Osteocyte (in vitro differentiated cells): ENCODE results near the gene B4GALNT2. TPM values are rescaled to one million over a fixed set of nuclear protein-coding genes. Genes with fewer than 3 reads are reported as not detected.
"Not testable (repeated sequence)": the region's sequence is repeated elsewhere in the genome, so short reads cannot be mapped to it uniquely, and the experiment has no call there.

Experiments used
- DNase-seq: peaks from one replicate; pipeline ENCODE4 v3.0.0; 2021; ENCODE audit warnings: mixed read lengths; ENCODE audit not compliant: unreplicated experiment; ENCODE audit errors: extremely low spot score
- H3K27ac Mint-ChIP-seq: one replicate; pipeline ENCODE4 v1.8.0; 2021; ENCODE audit warnings: mild to moderate bottlenecking, mixed read lengths; ENCODE audit not compliant: unreplicated experiment
- H3K27me3 Mint-ChIP-seq: one replicate; pipeline ENCODE4 v1.8.0; 2021; ENCODE audit warnings: mixed read lengths; ENCODE audit not compliant: unreplicated experiment
- H3K36me3 Mint-ChIP-seq: one replicate; pipeline ENCODE4 v1.8.0; 2021; ENCODE audit warnings: mixed read lengths; ENCODE audit not compliant: unreplicated experiment
- H3K4me1 Mint-ChIP-seq: one replicate; pipeline ENCODE4 v1.8.0; 2021; ENCODE audit warnings: mixed read lengths; ENCODE audit not compliant: unreplicated experiment
- H3K4me3 Mint-ChIP-seq: one replicate; pipeline ENCODE4 v1.8.0; 2021; ENCODE audit warnings: mild to moderate bottlenecking, moderate library complexity, mixed read lengths; ENCODE audit not compliant: unreplicated experiment
- H3K9me3 Mint-ChIP-seq: one replicate; pipeline ENCODE4 v1.8.0; 2021; ENCODE audit warnings: mixed read lengths; ENCODE audit not compliant: unreplicated experiment
- total RNA-seq: library from RNA; stranded (reverse); gene quantifications from 2 replicates; pipeline ENCODE4 v1.2.1, GENCODE V29; 2021
- TF ChIP-seq, protein P1 (sequence below): fragments of 200-600 bp; sonication (generic); IDR thresholded peaks from 2 replicates; pipeline ENCODE4 v1.5.0; 2021; ENCODE audit warnings: antibody characterized with exemption, mild to moderate bottlenecking, moderate library complexity

Gene B4GALNT2
- total RNA-seq, 1 donor from 2014 or later: 0.03 TPM

GRCh38 chr17:49130891-49131290, 1.7 kb upstream of the B4GALNT2 start:
- peaks cover 20% of the 10 kb centered on the region for H3K9me3 Mint-ChIP-seq
- peaks cover 12% of the 10 kb centered on the region for H3K4me1 Mint-ChIP-seq
- H3K36me3 Mint-ChIP-seq: peaks cover 6% of the 10 kb centered on the region
- peaks cover 68% of the 10 kb centered on the region for H3K27me3 Mint-ChIP-seq
- no peak overlapping the region for H3K27ac Mint-ChIP-seq
- no peak overlapping the region for H3K4me3 Mint-ChIP-seq
- TF ChIP-seq, protein P1, sequence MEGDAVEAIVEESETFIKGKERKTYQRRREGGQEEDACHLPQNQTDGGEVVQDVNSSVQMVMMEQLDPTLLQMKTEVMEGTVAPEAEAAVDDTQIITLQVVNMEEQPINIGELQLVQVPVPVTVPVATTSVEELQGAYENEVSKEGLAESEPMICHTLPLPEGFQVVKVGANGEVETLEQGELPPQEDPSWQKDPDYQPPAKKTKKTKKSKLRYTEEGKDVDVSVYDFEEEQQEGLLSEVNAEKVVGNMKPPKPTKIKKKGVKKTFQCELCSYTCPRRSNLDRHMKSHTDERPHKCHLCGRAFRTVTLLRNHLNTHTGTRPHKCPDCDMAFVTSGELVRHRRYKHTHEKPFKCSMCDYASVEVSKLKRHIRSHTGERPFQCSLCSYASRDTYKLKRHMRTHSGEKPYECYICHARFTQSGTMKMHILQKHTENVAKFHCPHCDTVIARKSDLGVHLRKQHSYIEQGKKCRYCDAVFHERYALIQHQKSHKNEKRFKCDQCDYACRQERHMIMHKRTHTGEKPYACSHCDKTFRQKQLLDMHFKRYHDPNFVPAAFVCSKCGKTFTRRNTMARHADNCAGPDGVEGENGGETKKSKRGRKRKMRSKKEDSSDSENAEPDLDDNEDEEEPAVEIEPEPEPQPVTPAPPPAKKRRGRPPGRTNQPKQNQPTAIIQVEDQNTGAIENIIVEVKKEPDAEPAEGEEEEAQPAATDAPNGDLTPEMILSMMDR: no peak
- no peak for DNase-seq

DNA sequence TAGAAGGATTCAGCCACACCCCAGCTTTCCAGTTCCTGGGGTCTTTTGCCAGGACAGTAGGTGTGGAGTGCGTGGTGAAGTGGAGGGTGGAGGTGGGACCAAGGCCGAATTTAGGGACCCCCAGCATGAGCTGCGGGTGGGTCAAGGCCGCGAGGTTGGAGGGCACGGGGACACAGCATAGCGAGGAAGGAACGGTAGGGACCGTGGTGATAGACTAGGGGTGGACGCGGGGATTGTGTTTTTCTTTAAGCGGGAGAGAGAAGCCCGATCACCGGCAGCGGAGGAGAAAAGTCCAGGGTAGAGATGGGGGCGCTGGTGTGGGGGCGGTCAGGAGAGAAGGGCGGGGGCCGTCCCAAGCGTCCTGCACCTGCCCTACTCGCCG, 261 bp upstream of the B4GALNT2 start:
- Mint-ChIP-seq H3K36me3 (peaks cover 6% of the 10 kb centered on the region), H3K9me3 (peaks cover 20% of the 10 kb centered on the region), H3K27ac (no peak overlapping the region), H3K27me3 (peaks cover 68% of the 10 kb centered on the region), H3K4me1 (peaks cover 12% of the 10 kb centered on the region), H3K4me3 (peak overlapping the region; percentile 68)
- no peak for DNase-seq
- TF ChIP-seq, protein P1: no peak

GRCh38 chr17:49136335-49136734, 3.8 kb downstream of the B4GALNT2 start:
- no peak overlapping the region for H3K4me3 Mint-ChIP-seq
- H3K9me3 Mint-ChIP-seq: no peaks in the 10 kb centered on the region
- no peak overlapping the region for H3K27ac Mint-ChIP-seq
- TF ChIP-seq, protein P1: no peak
- H3K4me1 Mint-ChIP-seq: peaks cover 12% of the 10 kb centered on the region
- H3K36me3 Mint-ChIP-seq: no peaks in the 10 kb centered on the region
- peak; percentile 23 for DNase-seq
- peaks cover 46% of the 10 kb centered on the region for H3K27me3 Mint-ChIP-seq

DNA sequence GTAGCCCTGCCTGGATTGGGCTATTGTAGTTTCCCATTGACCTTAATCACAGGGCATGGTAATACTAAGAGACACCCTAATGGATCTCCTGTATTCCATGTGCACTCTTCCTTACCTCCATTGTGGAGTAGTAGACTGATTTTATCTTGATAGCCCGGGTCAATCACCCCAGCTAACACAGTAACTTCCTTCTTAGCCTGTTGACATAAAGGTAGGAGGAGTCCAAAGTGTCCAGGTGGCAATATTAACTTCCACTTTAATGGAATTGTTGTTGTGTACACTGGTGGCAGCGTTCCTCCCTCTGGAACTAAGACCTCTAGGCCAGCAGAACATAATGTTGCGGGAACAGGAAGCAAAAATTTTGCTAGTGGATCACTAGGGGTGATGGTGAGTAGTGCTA, 13.1 kb downstream of the B4GALNT2 start:
- H3K4me3 Mint-ChIP-seq, H3K27ac Mint-ChIP-seq, H3K4me1 Mint-ChIP-seq, H3K9me3 Mint-ChIP-seq, H3K36me3 Mint-ChIP-seq, DNase-seq: not testable (repeated sequence)
- H3K27me3 Mint-ChIP-seq: peaks cover 18% of the 10 kb centered on the region

- Mint-ChIP-seq H3K4me3 (no peak overlapping the region), H3K27me3 (peaks cover 10% of the 10 kb centered on the region), H3K36me3 (no peaks in the 10 kb centered on the region), H3K9me3 (no peaks in the 10 kb centered on the region), H3K27ac (no peak overlapping the region), H3K4me1 (peaks cover 6% of the 10 kb centered on the region)
- TF ChIP-seq, protein P1: no peak
- no peak for DNase-seq
These were observed 14.2 kb downstream of the B4GALNT2 start for GRCh38 chr17:49146620-49147306.
